Tibial nerve (tissue), 4 donors: ENCODE data around the gene CNPPD1.
A peak's percentile ranks its signal among the peaks of the same experiment; 100 is the strongest.

Source experiments
- CTCF ChIP-seq, 5 experiments: fragments of 200-600 bp in 3 of 5; fragments of 450-650 bp in 2 of 5; sonication (generic) in 3 of 5; IDR thresholded peaks; one replicate each; pipeline ENCODE4 v1.5.1; 2016 to 2019; ENCODE audit warnings: antibody characterized with exemption in 5 of 5, mild to moderate bottlenecking in 3 of 5, moderate library complexity in 2 of 5
- EP300 ChIP-seq, 2 donors: sonication (generic); formaldehyde crosslinking; IDR thresholded peaks; one replicate each; pipeline ENCODE4 v1.6.1; 2017; ENCODE audit warnings: antibody characterized with exemption in 2 of 2, mild to moderate bottlenecking in 1 of 2

GRCh38 chr2:219178377-219179175 is 1.9 kb upstream of the CNPPD1 start:
- TF ChIP-seq CTCF (IDR thresholded peaks at IDR 0.05) (peak in 1 of 5 experiments; percentile 1), EP300 (IDR thresholded peaks at IDR 0.05) (no peak)
